HCT116 (cell line): ENCODE measurements around the gene TTC9B.

ENCODE experiments used
- EZH2 ChIP-seq: fragments of 200-600 bp; sonication (generic); IDR thresholded peaks from 2 replicates; pipeline ENCODE4 v1.6.1; 2017; ENCODE audit warnings: antibody characterized with exemption, mixed run types
- POLR2AphosphoS5 ChIP-seq: IDR thresholded peaks from 2 replicates; pipeline ENCODE4 v1.6.1; 2011; ENCODE audit warnings: mild to moderate bottlenecking, low read depth, low read length, moderate library complexity
- RAD21 ChIP-seq: IDR thresholded peaks from 2 replicates; pipeline ENCODE4 v1.6.1; 2012; ENCODE audit warnings: low read depth, mild to moderate bottlenecking
- YY1 ChIP-seq: IDR thresholded peaks from 2 replicates; pipeline ENCODE4 v1.6.1; 2011; ENCODE audit warnings: low read length, low read depth, moderate library complexity, mild to moderate bottlenecking; ENCODE audit not compliant: insufficient replicate concordance; ENCODE audit errors: extremely low read depth
- ZBTB33 ChIP-seq: IDR thresholded peaks from 2 replicates; pipeline ENCODE4 v1.6.1; 2011; ENCODE audit warnings: mild to moderate bottlenecking, low read length, moderate library complexity; ENCODE audit not compliant: insufficient replicate concordance; ENCODE audit errors: extremely low read depth
- ZFX ChIP-seq: fragments of 450-650 bp; IDR thresholded peaks from 2 replicates; pipeline ENCODE4 v1.6.1; 2017
- ZNF274 ChIP-seq: fragments of 200-500 bp; sonication (Bioruptor generic); IDR thresholded peaks from 2 replicates; pipeline ENCODE4 v1.6.1; 2014; ENCODE audit warnings: mild to moderate bottlenecking, low read depth, low read length, inconsistent platforms
- TF ChIP-seq, protein P1 (sequence below): IDR thresholded peaks from 2 replicates; pipeline ENCODE4 v1.6.1; 2012; ENCODE audit warnings: low read depth
- TF ChIP-seq, protein P2 (sequence below), 3 experiments: fragments of 200-600 bp in 1 of 3; sonication (generic) in 1 of 3; IDR thresholded peaks in 2 of 3; conservative IDR thresholded peaks in 1 of 3; 2 replicates each; pipeline ENCODE4 v1.5.1; 2012 to 2017; ENCODE audit warnings: low read depth in 2 of 3, low read length in 2 of 3, antibody characterized with exemption in 1 of 3, borderline replicate concordance in 1 of 3, control low read depth in 1 of 3, mild to moderate bottlenecking in 1 of 3, mixed read lengths in 1 of 3, mixed run types in 1 of 3, moderate library complexity in 1 of 3; ENCODE audit not compliant: insufficient read depth in 1 of 3
- TF ChIP-seq, protein P3 (sequence below): IDR thresholded peaks from 2 replicates; pipeline ENCODE4 v1.6.1; 2012
- TF ChIP-seq, protein P4 (sequence below): IDR thresholded peaks from 2 replicates; pipeline ENCODE4 v1.6.1; 2012

GRCh38 chr19:40261631-40262030 lies 43.4 kb upstream of the TTC9B start:
- TF ChIP-seq, protein P1, sequence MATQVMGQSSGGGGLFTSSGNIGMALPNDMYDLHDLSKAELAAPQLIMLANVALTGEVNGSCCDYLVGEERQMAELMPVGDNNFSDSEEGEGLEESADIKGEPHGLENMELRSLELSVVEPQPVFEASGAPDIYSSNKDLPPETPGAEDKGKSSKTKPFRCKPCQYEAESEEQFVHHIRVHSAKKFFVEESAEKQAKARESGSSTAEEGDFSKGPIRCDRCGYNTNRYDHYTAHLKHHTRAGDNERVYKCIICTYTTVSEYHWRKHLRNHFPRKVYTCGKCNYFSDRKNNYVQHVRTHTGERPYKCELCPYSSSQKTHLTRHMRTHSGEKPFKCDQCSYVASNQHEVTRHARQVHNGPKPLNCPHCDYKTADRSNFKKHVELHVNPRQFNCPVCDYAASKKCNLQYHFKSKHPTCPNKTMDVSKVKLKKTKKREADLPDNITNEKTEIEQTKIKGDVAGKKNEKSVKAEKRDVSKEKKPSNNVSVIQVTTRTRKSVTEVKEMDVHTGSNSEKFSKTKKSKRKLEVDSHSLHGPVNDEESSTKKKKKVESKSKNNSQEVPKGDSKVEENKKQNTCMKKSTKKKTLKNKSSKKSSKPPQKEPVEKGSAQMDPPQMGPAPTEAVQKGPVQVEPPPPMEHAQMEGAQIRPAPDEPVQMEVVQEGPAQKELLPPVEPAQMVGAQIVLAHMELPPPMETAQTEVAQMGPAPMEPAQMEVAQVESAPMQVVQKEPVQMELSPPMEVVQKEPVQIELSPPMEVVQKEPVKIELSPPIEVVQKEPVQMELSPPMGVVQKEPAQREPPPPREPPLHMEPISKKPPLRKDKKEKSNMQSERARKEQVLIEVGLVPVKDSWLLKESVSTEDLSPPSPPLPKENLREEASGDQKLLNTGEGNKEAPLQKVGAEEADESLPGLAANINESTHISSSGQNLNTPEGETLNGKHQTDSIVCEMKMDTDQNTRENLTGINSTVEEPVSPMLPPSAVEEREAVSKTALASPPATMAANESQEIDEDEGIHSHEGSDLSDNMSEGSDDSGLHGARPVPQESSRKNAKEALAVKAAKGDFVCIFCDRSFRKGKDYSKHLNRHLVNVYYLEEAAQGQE = no peak
- no peak for TF ChIP-seq YY1
- TF ChIP-seq, protein P2, sequence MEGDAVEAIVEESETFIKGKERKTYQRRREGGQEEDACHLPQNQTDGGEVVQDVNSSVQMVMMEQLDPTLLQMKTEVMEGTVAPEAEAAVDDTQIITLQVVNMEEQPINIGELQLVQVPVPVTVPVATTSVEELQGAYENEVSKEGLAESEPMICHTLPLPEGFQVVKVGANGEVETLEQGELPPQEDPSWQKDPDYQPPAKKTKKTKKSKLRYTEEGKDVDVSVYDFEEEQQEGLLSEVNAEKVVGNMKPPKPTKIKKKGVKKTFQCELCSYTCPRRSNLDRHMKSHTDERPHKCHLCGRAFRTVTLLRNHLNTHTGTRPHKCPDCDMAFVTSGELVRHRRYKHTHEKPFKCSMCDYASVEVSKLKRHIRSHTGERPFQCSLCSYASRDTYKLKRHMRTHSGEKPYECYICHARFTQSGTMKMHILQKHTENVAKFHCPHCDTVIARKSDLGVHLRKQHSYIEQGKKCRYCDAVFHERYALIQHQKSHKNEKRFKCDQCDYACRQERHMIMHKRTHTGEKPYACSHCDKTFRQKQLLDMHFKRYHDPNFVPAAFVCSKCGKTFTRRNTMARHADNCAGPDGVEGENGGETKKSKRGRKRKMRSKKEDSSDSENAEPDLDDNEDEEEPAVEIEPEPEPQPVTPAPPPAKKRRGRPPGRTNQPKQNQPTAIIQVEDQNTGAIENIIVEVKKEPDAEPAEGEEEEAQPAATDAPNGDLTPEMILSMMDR (IDR thresholded peaks at IDR 0.05 in 2 of 3, conservative IDR thresholded peaks at IDR 0.05 in 1 of 3; ENCODE audit: borderline replicate concordance in 1 of 3, insufficient read depth in 1 of 3, low read depth in 2 of 3, low read length in 2 of 3) = no peak
- TF ChIP-seq ZNF274 = no peak
- no peak for TF ChIP-seq ZBTB33
- no peak for TF ChIP-seq POLR2AphosphoS5
- TF ChIP-seq, protein P3, sequence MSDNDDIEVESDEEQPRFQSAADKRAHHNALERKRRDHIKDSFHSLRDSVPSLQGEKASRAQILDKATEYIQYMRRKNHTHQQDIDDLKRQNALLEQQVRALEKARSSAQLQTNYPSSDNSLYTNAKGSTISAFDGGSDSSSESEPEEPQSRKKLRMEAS = no peak
- TF ChIP-seq, protein P4, sequence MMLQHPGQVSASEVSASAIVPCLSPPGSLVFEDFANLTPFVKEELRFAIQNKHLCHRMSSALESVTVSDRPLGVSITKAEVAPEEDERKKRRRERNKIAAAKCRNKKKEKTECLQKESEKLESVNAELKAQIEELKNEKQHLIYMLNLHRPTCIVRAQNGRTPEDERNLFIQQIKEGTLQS = no peak
- TF ChIP-seq ZFX = no peak
- no peak for TF ChIP-seq EZH2
- TF ChIP-seq RAD21 = no peak
